K562 (cell line): Measurements from ENCODE around the gene HMOX1. TPM values are rescaled to one million over a fixed set of nuclear protein-coding genes. Genes with fewer than 3 reads are reported as not detected.

Experiments
- GABPA ChIP-seq: fragments of 200-800 bp; sonication (Bioruptor generic); conservative IDR thresholded peaks from 2 replicates; pipeline ENCODE4 v1.6.1; 2016; ENCODE audit warnings: low read depth, missing genetic modification characterization, missing compliant biosample characterization
- HOXB6 ChIP-seq: fragments of 250-450 bp; sonication (Bioruptor Pico); IDR thresholded peaks from 2 replicates; pipeline ENCODE4 v1.5.1; 2022; ENCODE audit warnings: mild to moderate bottlenecking, borderline replicate concordance
- KDM5B ChIP-seq: fragments of 200-600 bp; sonication (generic); IDR thresholded peaks from 2 replicates; pipeline ENCODE4 v1.6.1; 2012; ENCODE audit warnings: low read depth, mild to moderate bottlenecking, moderate library complexity, low read length, control low read depth, inconsistent platforms; ENCODE audit not compliant: insufficient replicate concordance
- RBFOX2 ChIP-seq: fragments of 200-400 bp; formaldehyde crosslinking; IDR thresholded peaks from 2 replicates; pipeline ENCODE4 v1.6.1; 2017; ENCODE audit warnings: low read depth, mild to moderate bottlenecking, low read length, moderate library complexity
- RHOXF2B ChIP-seq: fragments of 250-450 bp; sonication (Bioruptor Pico); conservative IDR thresholded peaks from 2 replicates; pipeline ENCODE4 v1.5.1; 2021
- TRIM28 ChIP-seq: fragments of 450-650 bp; IDR thresholded peaks from 2 replicates; pipeline ENCODE4 v1.6.1; 2017
- U2AF1 ChIP-seq: fragments of 200-400 bp; formaldehyde crosslinking; optimal IDR thresholded peaks from 2 replicates; pipeline ENCODE3; 2017; ENCODE audit warnings: mild to moderate bottlenecking, low read depth, low read length, moderate library complexity
- ZNF347 ChIP-seq: fragments of 450-650 bp; formaldehyde crosslinking; IDR thresholded peaks from 2 replicates; pipeline ENCODE4 v1.4.0; 2020; ENCODE audit warnings: low read depth, mild to moderate bottlenecking, moderate library complexity
- ZNF766 ChIP-seq: fragments of 200-800 bp; sonication (Bioruptor generic); conservative IDR thresholded peaks from 2 replicates; pipeline ENCODE4 v1.6.1; 2016; ENCODE audit warnings: missing genetic modification characterization, missing compliant biosample characterization
- ZNF77 ChIP-seq: fragments of 250-450 bp; sonication (Bioruptor Pico); IDR thresholded peaks from 2 replicates; pipeline ENCODE4 v1.5.0; 2020
- polyA plus RNA-seq, 8 experiments: library from polyadenylated mRNA; depleted of rRNA in 4 of 8; stranded (reverse) in 5 of 8; unstranded in 3 of 8; fragments of >200 nt; fragmentation: Nextera tagmentation in 2 of 8; fragmentation: Illumina TruSeq in 1 of 8; extraction: Ambion mirVana in 2 of 8; extraction: Trizol in 1 of 8; gene quantifications; 2 replicates each; pipeline versions ENCODE4 v1.2.1 to v1.2.3, GENCODE V29; 2011 to 2014; ENCODE audit warnings: inconsistent platforms in 1 of 8, missing spikeins in 1 of 8
- total RNA-seq, 7 experiments: library from RNA; depleted of rRNA in 6 of 7; stranded (reverse); fragments of >200 nt in 6 of 7; fragmentation: Illumina TruSeq in 2 of 7; extraction: Trizol in 2 of 7; gene quantifications; 2 replicates each; pipeline versions ENCODE4 v1.2.1 to v1.2.3, GENCODE V29; 2011 to 2021; ENCODE audit warnings: low replicate concordance in 1 of 7
- TF ChIP-seq, protein P1 (sequence below), 2 experiments: fragments of 450-650 bp in 1 of 2; sonication (generic) in 1 of 2; formaldehyde crosslinking in 1 of 2; IDR thresholded peaks; 2 replicates each; pipeline versions ENCODE4 v1.7.1 to v1.9.0; 2016 to 2022; ENCODE audit warnings: inconsistent platforms in 1 of 2, mild to moderate bottlenecking in 1 of 2, missing genetic modification reagents in 1 of 2
- TF ChIP-seq, protein P2 (sequence below), 2 experiments: fragments of 150-350 bp in 1 of 2; IDR thresholded peaks; 2 replicates each; pipeline ENCODE4 v1.6.1; 2012 to 2016; ENCODE audit warnings: low read depth in 2 of 2, low read length in 2 of 2, mild to moderate bottlenecking in 1 of 2, moderate library complexity in 1 of 2
- TF ChIP-seq, protein P3 (sequence below): sonication (generic); formaldehyde crosslinking; IDR thresholded peaks from 2 replicates; pipeline ENCODE4 v1.8.1; 2023; ENCODE audit warnings: mild to moderate bottlenecking, missing genetic modification reagents, moderate library complexity

Gene HMOX1
- total and polyA plus RNA-seq, 9 of the 15 experiments (the other 6 are each of a cell fraction or from before 2014, with no cell fraction given): not detected

- TF ChIP-seq, protein P1, sequence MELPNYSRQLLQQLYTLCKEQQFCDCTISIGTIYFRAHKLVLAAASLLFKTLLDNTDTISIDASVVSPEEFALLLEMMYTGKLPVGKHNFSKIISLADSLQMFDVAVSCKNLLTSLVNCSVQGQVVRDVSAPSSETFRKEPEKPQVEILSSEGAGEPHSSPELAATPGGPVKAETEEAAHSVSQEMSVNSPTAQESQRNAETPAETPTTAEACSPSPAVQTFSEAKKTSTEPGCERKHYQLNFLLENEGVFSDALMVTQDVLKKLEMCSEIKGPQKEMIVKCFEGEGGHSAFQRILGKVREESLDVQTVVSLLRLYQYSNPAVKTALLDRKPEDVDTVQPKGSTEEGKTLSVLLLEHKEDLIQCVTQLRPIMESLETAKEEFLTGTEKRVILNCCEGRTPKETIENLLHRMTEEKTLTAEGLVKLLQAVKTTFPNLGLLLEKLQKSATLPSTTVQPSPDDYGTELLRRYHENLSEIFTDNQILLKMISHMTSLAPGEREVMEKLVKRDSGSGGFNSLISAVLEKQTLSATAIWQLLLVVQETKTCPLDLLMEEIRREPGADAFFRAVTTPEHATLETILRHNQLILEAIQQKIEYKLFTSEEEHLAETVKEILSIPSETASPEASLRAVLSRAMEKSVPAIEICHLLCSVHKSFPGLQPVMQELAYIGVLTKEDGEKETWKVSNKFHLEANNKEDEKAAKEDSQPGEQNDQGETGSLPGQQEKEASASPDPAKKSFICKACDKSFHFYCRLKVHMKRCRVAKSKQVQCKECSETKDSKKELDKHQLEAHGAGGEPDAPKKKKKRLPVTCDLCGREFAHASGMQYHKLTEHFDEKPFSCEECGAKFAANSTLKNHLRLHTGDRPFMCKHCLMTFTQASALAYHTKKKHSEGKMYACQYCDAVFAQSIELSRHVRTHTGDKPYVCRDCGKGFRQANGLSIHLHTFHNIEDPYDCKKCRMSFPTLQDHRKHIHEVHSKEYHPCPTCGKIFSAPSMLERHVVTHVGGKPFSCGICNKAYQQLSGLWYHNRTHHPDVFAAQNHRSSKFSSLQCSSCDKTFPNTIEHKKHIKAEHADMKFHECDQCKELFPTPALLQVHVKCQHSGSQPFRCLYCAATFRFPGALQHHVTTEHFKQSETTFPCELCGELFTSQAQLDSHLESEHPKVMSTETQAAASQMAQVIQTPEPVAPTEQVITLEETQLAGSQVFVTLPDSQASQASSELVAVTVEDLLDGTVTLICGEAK (IDR thresholded peaks at IDR 0.05): peak; percentile 84
- TF ChIP-seq, protein P1 (CRISPR knock-in tag; IDR thresholded peaks at IDR 0.05): no peak
- TF ChIP-seq ZNF347 (CRISPR knock-in tag) (no peak), HOXB6 (CRISPR knock-in tag) (no peak), GABPA (peak; percentile 89), KDM5B (peak; percentile 23), TRIM28 (no peak), ZNF77 (no peak), RHOXF2B (CRISPR knock-in tag) (no peak), U2AF1 (no peak), ZNF766 (CRISPR knock-in tag) (no peak), RBFOX2 (peak; percentile 91)
- TF ChIP-seq, protein P2, sequence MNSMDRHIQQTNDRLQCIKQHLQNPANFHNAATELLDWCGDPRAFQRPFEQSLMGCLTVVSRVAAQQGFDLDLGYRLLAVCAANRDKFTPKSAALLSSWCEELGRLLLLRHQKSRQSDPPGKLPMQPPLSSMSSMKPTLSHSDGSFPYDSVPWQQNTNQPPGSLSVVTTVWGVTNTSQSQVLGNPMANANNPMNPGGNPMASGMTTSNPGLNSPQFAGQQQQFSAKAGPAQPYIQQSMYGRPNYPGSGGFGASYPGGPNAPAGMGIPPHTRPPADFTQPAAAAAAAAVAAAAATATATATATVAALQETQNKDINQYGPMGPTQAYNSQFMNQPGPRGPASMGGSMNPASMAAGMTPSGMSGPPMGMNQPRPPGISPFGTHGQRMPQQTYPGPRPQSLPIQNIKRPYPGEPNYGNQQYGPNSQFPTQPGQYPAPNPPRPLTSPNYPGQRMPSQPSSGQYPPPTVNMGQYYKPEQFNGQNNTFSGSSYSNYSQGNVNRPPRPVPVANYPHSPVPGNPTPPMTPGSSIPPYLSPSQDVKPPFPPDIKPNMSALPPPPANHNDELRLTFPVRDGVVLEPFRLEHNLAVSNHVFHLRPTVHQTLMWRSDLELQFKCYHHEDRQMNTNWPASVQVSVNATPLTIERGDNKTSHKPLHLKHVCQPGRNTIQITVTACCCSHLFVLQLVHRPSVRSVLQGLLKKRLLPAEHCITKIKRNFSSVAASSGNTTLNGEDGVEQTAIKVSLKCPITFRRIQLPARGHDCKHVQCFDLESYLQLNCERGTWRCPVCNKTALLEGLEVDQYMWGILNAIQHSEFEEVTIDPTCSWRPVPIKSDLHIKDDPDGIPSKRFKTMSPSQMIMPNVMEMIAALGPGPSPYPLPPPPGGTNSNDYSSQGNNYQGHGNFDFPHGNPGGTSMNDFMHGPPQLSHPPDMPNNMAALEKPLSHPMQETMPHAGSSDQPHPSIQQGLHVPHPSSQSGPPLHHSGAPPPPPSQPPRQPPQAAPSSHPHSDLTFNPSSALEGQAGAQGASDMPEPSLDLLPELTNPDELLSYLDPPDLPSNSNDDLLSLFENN (IDR thresholded peaks at IDR 0.05; ENCODE audit: low read depth in 2 of 2, low read length in 2 of 2): no peak
- TF ChIP-seq, protein P3, sequence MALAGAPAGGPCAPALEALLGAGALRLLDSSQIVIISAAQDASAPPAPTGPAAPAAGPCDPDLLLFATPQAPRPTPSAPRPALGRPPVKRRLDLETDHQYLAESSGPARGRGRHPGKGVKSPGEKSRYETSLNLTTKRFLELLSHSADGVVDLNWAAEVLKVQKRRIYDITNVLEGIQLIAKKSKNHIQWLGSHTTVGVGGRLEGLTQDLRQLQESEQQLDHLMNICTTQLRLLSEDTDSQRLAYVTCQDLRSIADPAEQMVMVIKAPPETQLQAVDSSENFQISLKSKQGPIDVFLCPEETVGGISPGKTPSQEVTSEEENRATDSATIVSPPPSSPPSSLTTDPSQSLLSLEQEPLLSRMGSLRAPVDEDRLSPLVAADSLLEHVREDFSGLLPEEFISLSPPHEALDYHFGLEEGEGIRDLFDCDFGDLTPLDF (CRISPR knock-in tag): peak; percentile 94
Measured at GRCh38 chr22:35399678-35400500, 19.0 kb downstream of the HMOX1 start, which contains the start of gene MCM5 (continued).
